Left kidney (tissue), 2 donors: ENCODE measurements around the gene PDE4B. TPM values are rescaled to one million over a fixed set of nuclear protein-coding genes. Genes with fewer than 3 reads are reported as not detected.
A peak's percentile ranks its signal among the peaks of the same experiment; 100 is the strongest.
"Not testable (repeated sequence)": the region's sequence is repeated elsewhere in the genome, so short reads cannot be mapped to it uniquely, and the experiment has no call there.

Experiments used
- DNase-seq: peaks from one replicate; pipeline ENCODE4 v3.0.0-alpha.2; 2013
- polyA plus RNA-seq: library from polyadenylated mRNA; unstranded; fragments of 120-200 nt; gene quantifications from one replicate; pipeline ENCODE4 v1.2.1, GENCODE V29; 2013; ENCODE audit not compliant: insufficient read length

Gene PDE4B
- polyA plus RNA-seq, 1 donor = 10.3 TPM

- DNase-seq = no peak
Measured at GRCh38 chr1:65992831-65993271, 200.2 kb downstream of the PDE4B start.

GRCh38 chr1:65994223-65994622, 201.5 kb downstream of the PDE4B start:
- no peak for DNase-seq

GRCh38 chr1:65995336-65995735, 202.6 kb downstream of the PDE4B start:
- DNase-seq = no peak

- no peak for DNase-seq
Measured at GRCh38 chr1:65995928-65996327, 203.2 kb downstream of the PDE4B start.

GRCh38 chr1:65997693-65998092, 205.0 kb downstream of the PDE4B start:
- no peak for DNase-seq

- DNase-seq = no peak
Measured at GRCh38 chr1:65998763-65999583, 206.3 kb downstream of the PDE4B start.

- no peak for DNase-seq
Measured at GRCh38 chr1:66000033-66000637, 207.4 kb downstream of the PDE4B start.

- DNase-seq = no peak
Measured at GRCh38 chr1:66003690-66004089, 211.0 kb downstream of the PDE4B start.

GRCh38 chr1:66006534-66006933, 213.8 kb downstream of the PDE4B start:
- DNase-seq = not testable (repeated sequence)

- DNase-seq = no peak
Measured at GRCh38 chr1:66012106-66012784, 219.6 kb downstream of the PDE4B start.

GRCh38 chr1:66013371-66013770, 220.7 kb downstream of the PDE4B start:
- DNase-seq = no peak

- DNase-seq = peak; percentile 47
Measured at GRCh38 chr1:66022904-66023620, 230.4 kb downstream of the PDE4B start.

GRCh38 chr1:66025188-66025587, 232.5 kb downstream of the PDE4B start:
- DNase-seq = no peak

GRCh38 chr1:66028035-66028434, 235.3 kb downstream of the PDE4B start:
- no peak for DNase-seq

- DNase-seq = no peak
Measured at GRCh38 chr1:66033781-66034180, 241.1 kb downstream of the PDE4B start.

GRCh38 chr1:66035616-66036245, 243.0 kb downstream of the PDE4B start:
- DNase-seq = no peak

- DNase-seq = no peak
Measured at GRCh38 chr1:66041654-66042053, 249.0 kb downstream of the PDE4B start.

GRCh38 chr1:66043186-66043585, 250.5 kb downstream of the PDE4B start:
- no peak for DNase-seq

GRCh38 chr1:66044912-66045311, 252.2 kb downstream of the PDE4B start:
- DNase-seq = no peak

GRCh38 chr1:66046415-66046814, 253.7 kb downstream of the PDE4B start:
- DNase-seq = no peak

- no peak for DNase-seq
Measured at GRCh38 chr1:66048011-66048410, 255.3 kb downstream of the PDE4B start.

- no peak for DNase-seq
Measured at GRCh38 chr1:66050123-66050522, 257.4 kb downstream of the PDE4B start.
